Tibial artery (tissue), 4 donors: Measurements from ENCODE around the gene DBT.

Experiments used
- DNase-seq, 2 donors: peaks; one replicate each; pipeline ENCODE4 v3.0.0-alpha.2; 2019
- H3K27ac ChIP-seq, 2 donors: fragments of 200-600 bp; sonication (generic) in 1 of 2; 1 replicate in 1 of 2; 2 replicates in 1 of 2; pipeline ENCODE4 v1.5.1; 2018 to 2019; ENCODE audit warnings: mild to moderate bottlenecking in 1 of 2
- H3K27me3 ChIP-seq, 2 donors: fragments of 200-600 bp; sonication (generic) in 1 of 2; one replicate each; pipeline versions ENCODE4 v1.5.1 to v1.6.0; 2016 to 2019
- H3K36me3 ChIP-seq, 3 donors: fragments of 200-600 bp; sonication (generic) in 2 of 3; one replicate each; pipeline ENCODE4 v1.5.1; 2016 to 2019; ENCODE audit warnings: mild to moderate bottlenecking in 2 of 3
- H3K4me1 ChIP-seq, 4 donors: fragments of 200-600 bp; sonication (generic) in 2 of 4; 1 replicate in 3 of 4; 2 replicates in 1 of 4; pipeline ENCODE4 v1.5.1; 2016 to 2019
- H3K4me3 ChIP-seq, 2 donors: fragments of 200-600 bp; sonication (generic) in 1 of 2; 1 replicate in 1 of 2; 2 replicates in 1 of 2; pipeline ENCODE4 v1.5.1; 2018 to 2019; ENCODE audit warnings: mild to moderate bottlenecking in 2 of 2
- H3K9me3 ChIP-seq, 3 donors: fragments of 200-600 bp; sonication (generic) in 1 of 3; one replicate each; pipeline ENCODE4 v1.5.1; 2016 to 2019
- intact Hi-C: fragments of 100-400 bp; cut with DNase I; formaldehyde crosslinking; loops from one replicate; pipeline ENCODE4 v1.15.0; 2023; ENCODE audit warnings: low total_unique reads
- TF ChIP-seq, protein P1 (sequence below), 2 experiments: fragments of 200-600 bp in 1 of 2; fragments of 450-650 bp in 1 of 2; IDR thresholded peaks; one replicate each; pipeline ENCODE4 v1.5.1; 2017 to 2019; ENCODE audit warnings: antibody characterized with exemption in 2 of 2, mild to moderate bottlenecking in 1 of 2, moderate library complexity in 1 of 2

The DBT gene

DNA sequence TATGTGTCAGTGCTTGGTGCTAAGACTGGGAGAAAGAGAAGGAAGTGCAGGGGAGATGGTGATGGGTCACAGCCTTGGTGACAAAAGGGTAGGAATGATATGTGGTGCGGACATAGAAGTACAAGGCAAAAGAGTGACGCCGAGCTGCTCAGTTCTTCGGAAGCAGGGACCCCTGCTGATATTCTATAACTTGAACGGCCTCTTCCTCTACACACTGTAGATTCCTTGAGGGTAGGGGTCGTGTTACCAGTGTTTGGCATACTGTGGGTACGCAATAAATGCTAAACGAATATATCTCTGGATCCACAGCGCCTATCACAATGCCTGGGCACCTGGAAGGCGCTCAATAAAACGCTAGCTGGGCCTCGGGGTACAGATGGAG lies 488 bp downstream of the DBT start:
- Histone ChIP-seq H3K9me3 (no peaks in the 10 kb centered on the region), H3K4me1 (peaks cover 0 to 19% (median 8%) of the 10 kb centered on the region in 4 donors), H3K27me3 (no peaks in the 10 kb centered on the region), H3K36me3 (no peaks in the 10 kb centered on the region), H3K27ac (peak overlapping the region; percentile 94 to 96), H3K4me3 (peak overlapping the region; percentile 82 to 97)
- TF ChIP-seq, protein P1, sequence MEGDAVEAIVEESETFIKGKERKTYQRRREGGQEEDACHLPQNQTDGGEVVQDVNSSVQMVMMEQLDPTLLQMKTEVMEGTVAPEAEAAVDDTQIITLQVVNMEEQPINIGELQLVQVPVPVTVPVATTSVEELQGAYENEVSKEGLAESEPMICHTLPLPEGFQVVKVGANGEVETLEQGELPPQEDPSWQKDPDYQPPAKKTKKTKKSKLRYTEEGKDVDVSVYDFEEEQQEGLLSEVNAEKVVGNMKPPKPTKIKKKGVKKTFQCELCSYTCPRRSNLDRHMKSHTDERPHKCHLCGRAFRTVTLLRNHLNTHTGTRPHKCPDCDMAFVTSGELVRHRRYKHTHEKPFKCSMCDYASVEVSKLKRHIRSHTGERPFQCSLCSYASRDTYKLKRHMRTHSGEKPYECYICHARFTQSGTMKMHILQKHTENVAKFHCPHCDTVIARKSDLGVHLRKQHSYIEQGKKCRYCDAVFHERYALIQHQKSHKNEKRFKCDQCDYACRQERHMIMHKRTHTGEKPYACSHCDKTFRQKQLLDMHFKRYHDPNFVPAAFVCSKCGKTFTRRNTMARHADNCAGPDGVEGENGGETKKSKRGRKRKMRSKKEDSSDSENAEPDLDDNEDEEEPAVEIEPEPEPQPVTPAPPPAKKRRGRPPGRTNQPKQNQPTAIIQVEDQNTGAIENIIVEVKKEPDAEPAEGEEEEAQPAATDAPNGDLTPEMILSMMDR (IDR thresholded peaks at IDR 0.05) = no peak
- no peak for DNase-seq
- intact Hi-C loops = no loop called here

DNA sequence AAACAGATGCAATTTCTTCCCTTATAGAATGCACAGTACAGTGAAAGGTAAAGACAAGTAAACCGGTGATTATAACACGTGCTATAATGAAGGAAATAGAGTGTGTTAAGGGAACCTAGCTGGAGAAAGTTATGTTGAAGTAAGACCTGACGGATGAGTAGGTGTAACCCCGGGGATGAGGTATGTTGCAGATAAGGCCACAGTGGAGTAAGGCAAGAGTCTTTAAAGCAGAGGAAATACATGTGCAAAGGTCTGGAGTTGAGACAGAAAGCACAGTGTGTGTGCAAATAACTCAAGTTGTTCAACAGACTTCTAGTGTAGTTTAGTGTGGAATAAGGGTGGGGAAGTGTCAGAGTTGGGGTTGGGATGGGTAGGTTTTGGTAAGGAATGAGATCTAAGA lies 2.9 kb downstream of the DBT start:
- intact Hi-C loops = no loop called here
- H3K4me3 ChIP-seq = no peak overlapping the region
- H3K36me3 ChIP-seq = no peaks in the 10 kb centered on the region
- no peak overlapping the region for H3K27ac ChIP-seq
- no peak for DNase-seq
- TF ChIP-seq, protein P1 (IDR thresholded peaks at IDR 0.05) = no peak
- no peaks in the 10 kb centered on the region for H3K27me3 ChIP-seq
- peaks cover 0 to 19% (median 8%) of the 10 kb centered on the region in 4 donors for H3K4me1 ChIP-seq
- no peaks in the 10 kb centered on the region for H3K9me3 ChIP-seq

DNA sequence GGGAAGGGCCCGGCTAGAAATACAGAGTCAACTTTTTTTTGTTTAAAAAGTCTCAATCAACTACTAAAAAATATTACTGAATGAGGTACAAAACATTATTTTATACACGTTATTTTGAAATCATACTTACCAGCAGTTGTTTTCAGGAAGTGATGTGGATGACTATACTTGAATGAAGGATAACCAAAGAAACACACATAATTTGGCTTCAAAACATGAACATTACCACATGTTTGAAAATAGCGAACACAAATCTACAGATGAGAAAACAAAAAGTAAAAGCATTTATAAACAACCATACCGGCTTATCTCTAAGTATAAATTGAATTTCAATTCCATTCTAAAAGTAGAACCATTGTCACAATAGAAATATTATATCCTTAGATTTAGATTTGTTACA lies 9.0 kb downstream of the DBT start:
- Histone ChIP-seq H3K27ac (no peak overlapping the region), H3K27me3 (no peaks in the 10 kb centered on the region), H3K36me3 (peaks cover 7 to 45% (median 26%) of the 10 kb centered on the region in 3 donors), H3K4me3 (no peak overlapping the region), H3K4me1 (peaks cover 0 to 4% (median 0%) of the 10 kb centered on the region in 4 donors), H3K9me3 (no peaks in the 10 kb centered on the region)
- no peak for DNase-seq
- intact Hi-C loops = no loop called here
- TF ChIP-seq, protein P1 (IDR thresholded peaks at IDR 0.05) = no peak

DNA sequence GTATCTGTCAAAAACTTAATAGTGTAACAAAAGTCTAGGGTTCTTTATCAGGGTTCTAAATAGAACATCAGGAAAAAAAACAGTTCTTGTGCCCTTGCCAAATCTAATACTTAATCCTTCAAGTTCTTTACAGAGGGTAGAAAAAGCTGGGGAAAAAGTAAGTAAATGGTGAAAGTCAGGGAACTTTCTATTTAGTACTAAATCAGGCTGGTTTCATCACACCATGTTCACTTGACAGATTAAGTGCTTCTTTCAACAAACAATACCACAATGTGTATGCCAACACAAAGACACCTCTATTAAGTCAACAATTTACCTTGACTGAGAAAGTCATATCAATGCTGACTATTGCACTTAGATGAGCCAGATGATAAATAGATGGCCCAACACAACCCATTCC lies 9.7 kb downstream of the DBT start:
- no peak overlapping the region for H3K4me3 ChIP-seq
- H3K27ac ChIP-seq = no peak overlapping the region
- no peaks in the 10 kb centered on the region for H3K9me3 ChIP-seq
- TF ChIP-seq, protein P1 (IDR thresholded peaks at IDR 0.05) = no peak
- peaks cover 0 to 4% (median 0%) of the 10 kb centered on the region in 4 donors for H3K4me1 ChIP-seq
- no peaks in the 10 kb centered on the region for H3K27me3 ChIP-seq
- H3K36me3 ChIP-seq = peaks cover 7 to 50% (median 31%) of the 10 kb centered on the region in 3 donors
- no peak for DNase-seq
- intact Hi-C loops = no loop called here

DNA sequence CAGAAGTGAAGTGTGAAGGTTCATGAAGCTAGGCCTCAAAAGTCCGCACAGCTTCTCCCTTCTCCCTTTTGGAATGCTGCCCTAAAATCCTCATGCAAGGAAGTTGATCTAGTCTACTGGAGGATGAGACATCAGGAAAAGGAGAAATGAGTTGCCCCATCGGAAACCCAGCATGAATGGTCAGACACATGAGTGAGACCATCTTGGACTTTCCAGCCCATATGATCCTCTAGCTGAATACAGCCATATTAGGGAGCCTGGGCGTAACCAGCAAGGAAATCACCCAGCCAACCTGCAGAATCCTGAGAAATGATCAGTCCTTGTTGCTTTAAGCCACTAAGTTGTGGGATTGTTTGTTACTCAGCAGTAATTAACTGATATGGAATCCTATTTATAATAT lies 12.5 kb downstream of the DBT start:
- DNase-seq = no peak
- peaks cover 14 to 76% (median 47%) of the 10 kb centered on the region in 3 donors for H3K36me3 ChIP-seq

More for the DNA sequence above, 12.5 kb downstream of the DBT start:
- Histone ChIP-seq H3K9me3 (no peaks in the 10 kb centered on the region), H3K4me3 (no peak overlapping the region), H3K4me1 (peaks cover 0 to 4% (median 0%) of the 10 kb centered on the region in 4 donors), H3K27me3 (no peaks in the 10 kb centered on the region), H3K27ac (no peak overlapping the region)
- intact Hi-C loops = no loop called here
- TF ChIP-seq, protein P1 (IDR thresholded peaks at IDR 0.05) = no peak
